GM23248 (cell line): ENCODE results near the gene SLC38A5.

Source experiments
- EZH2 ChIP-seq: fragments of 200-600 bp; sonication (generic); IDR thresholded peaks from 2 replicates; pipeline ENCODE4 v1.6.1; 2018; ENCODE audit warnings: antibody characterized with exemption, mild to moderate bottlenecking; ENCODE audit not compliant: insufficient read depth, poor library complexity, severe bottlenecking
- EZH2phosphoT487 ChIP-seq: fragments of 200-600 bp; sonication (generic); IDR thresholded peaks from 2 replicates; pipeline ENCODE4 v1.6.1; 2018; ENCODE audit warnings: antibody characterized with exemption, moderate library complexity, mild to moderate bottlenecking, low read depth; ENCODE audit not compliant: insufficient read depth

- no peak for TF ChIP-seq EZH2
- TF ChIP-seq EZH2phosphoT487: no peak
Measured at GRCh38 chrX:48477960-48478755, 8.1 kb upstream of the SLC38A5 start.
